ENCODE results near the gene C1QL1. TPM values are rescaled to one million over a fixed set of nuclear protein-coding genes. Genes with fewer than 3 reads are reported as not detected.

Gene C1QL1
- total RNA-seq (2021) (8.6 and 10.8 TPM in 2 replicates), Bru-seq, nascent RNA (percentile 33 among the genes with signal in this experiment), BruChase-seq, experiment 1, labeled RNA remaining after a 2-hour chase (percentile 34 among the genes with signal in this experiment), BruChase-seq, experiment 2, labeled RNA remaining after a 6-hour chase (percentile 35 among the genes with signal in this experiment)
- long read RNA-seq, transcript C1QL1-201 (2 exons, 1,295 nt) = major isoform, 49 of 51 reads
- long read RNA-seq, partial matches to known transcripts = 0 of 51 reads
- long read RNA-seq, other reads (novel, unspliced or antisense) = 2 of 51 reads

GRCh38 chr17:44968225-44969143 lies at the start of gene C1QL1:
C1QL1 (minus strand) TSS chr17:44968303; CDS start chr17:44968048, 255 bp downstream.
- intact Hi-C loops (cut with micrococcal nuclease; ENCODE audit: unreplicated experiment) = no loop called here
- POLR2A ChIA-PET (ENCODE audit: low non-redundant PET) = interaction anchor here (0.6 kb wide), 1 partner anchor 72 kb away, joined by 5 read pairs; no protein-coding TSS in a partner anchor
- CTCF ChIA-PET = interaction anchor here (0.6 kb wide), 1 partner anchor 48 kb away, joined by 3 read pairs; no protein-coding TSS in a partner anchor

GRCh38 chr17:45016823-45017222 lies 48.7 kb upstream of the C1QL1 start:
- H3K36me3 ChIP-seq (ENCODE audit: insufficient read depth, low read length, poor library complexity, severe bottlenecking) = no peaks in the 10 kb centered on the region
- intact Hi-C loops (cut with micrococcal nuclease; ENCODE audit: unreplicated experiment) = no loop called here
- no peak for DNase-seq (ENCODE audit: low spot score)
- BruUV-seq (replicated peaks) = no TSS peak
- no peak overlapping the region for H3K4me3 ChIP-seq (ENCODE audit: low read depth, low read length, poor library complexity, severe bottlenecking)
- CTCF ChIA-PET = no interaction called here
- no peaks in the 10 kb centered on the region for H3K4me1 ChIP-seq (ENCODE audit: insufficient read depth, low read length, poor library complexity, severe bottlenecking)
- H3K9me3 ChIP-seq (ENCODE audit: low read depth, low read length, poor library complexity, severe bottlenecking) = no peaks in the 10 kb centered on the region
- no peaks in the 10 kb centered on the region for H3K27me3 ChIP-seq (replicated peaks; ENCODE audit: insufficient read depth, low read depth, low read length, poor library complexity)
- TF ChIP-seq, protein P1, sequence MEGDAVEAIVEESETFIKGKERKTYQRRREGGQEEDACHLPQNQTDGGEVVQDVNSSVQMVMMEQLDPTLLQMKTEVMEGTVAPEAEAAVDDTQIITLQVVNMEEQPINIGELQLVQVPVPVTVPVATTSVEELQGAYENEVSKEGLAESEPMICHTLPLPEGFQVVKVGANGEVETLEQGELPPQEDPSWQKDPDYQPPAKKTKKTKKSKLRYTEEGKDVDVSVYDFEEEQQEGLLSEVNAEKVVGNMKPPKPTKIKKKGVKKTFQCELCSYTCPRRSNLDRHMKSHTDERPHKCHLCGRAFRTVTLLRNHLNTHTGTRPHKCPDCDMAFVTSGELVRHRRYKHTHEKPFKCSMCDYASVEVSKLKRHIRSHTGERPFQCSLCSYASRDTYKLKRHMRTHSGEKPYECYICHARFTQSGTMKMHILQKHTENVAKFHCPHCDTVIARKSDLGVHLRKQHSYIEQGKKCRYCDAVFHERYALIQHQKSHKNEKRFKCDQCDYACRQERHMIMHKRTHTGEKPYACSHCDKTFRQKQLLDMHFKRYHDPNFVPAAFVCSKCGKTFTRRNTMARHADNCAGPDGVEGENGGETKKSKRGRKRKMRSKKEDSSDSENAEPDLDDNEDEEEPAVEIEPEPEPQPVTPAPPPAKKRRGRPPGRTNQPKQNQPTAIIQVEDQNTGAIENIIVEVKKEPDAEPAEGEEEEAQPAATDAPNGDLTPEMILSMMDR (conservative IDR thresholded peaks at IDR 0.05; ENCODE audit: low read depth, low read length) = 0 out of 2 replicates have a peak, but pooled peaks have one; percentile 18
- no peak for TF ChIP-seq EZH2 (IDR thresholded peaks at IDR 0.05; ENCODE audit: borderline replicate concordance, low read depth, low read length, poor library complexity, severe bottlenecking)
- H3K27ac ChIP-seq (ENCODE audit: low read depth, low read length, poor library complexity, severe bottlenecking) = no peak overlapping the region
- POLR2A ChIA-PET (ENCODE audit: low non-redundant PET) = no interaction called here

More at GRCh38 chr17:44968225-44969143, at the start of gene C1QL1:
- no TSS peak for BruUV-seq (replicated peaks)
- no peak within 1 kb of the TSS for H3K27ac ChIP-seq (ENCODE audit: low read depth, low read length, poor library complexity, severe bottlenecking)
- no peaks in the 10 kb centered on the region for H3K9me3 ChIP-seq (ENCODE audit: low read depth, low read length, poor library complexity, severe bottlenecking)
- TF ChIP-seq EZH2 (IDR thresholded peaks at IDR 0.05; ENCODE audit: borderline replicate concordance, low read depth, low read length, poor library complexity, severe bottlenecking) = no peak
- TF ChIP-seq, protein P1 (conservative IDR thresholded peaks at IDR 0.05; ENCODE audit: low read depth, low read length) = no peak
- no peaks in the 10 kb centered on the region for H3K4me1 ChIP-seq (ENCODE audit: insufficient read depth, low read length, poor library complexity, severe bottlenecking)
- H3K4me3 ChIP-seq (ENCODE audit: low read depth, low read length, poor library complexity, severe bottlenecking) = peak within 1 kb of the TSS; percentile 41
- no peaks in the 10 kb centered on the region for H3K36me3 ChIP-seq (ENCODE audit: insufficient read depth, low read length, poor library complexity, severe bottlenecking)
- peak; percentile 79 for DNase-seq (ENCODE audit: low spot score)
- no peaks in the 10 kb centered on the region for H3K27me3 ChIP-seq (replicated peaks; ENCODE audit: insufficient read depth, low read depth, low read length, poor library complexity)

DNA sequence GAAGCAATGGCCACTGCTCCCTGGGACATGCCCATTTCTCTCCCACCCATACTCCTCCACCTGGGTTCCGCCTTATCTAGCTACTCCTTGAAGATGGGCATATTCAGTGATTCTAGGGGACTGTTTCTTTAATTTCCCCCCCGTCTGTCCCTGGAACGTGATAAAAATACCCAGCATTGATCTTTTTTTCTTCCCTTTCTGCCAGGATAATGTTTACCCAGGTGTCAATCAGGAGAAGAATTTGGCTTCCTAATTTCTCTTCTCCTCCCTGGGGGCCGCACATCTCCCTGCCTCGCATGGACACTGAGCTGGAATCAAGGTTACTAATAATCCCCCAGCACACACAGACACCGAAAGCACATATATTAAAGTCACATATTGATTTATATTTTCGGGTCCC lies 48.1 kb upstream of the C1QL1 start:
- Histone ChIP-seq H3K27ac (ENCODE audit: low read depth, low read length, poor library complexity, severe bottlenecking) (no peak overlapping the region), H3K36me3 (ENCODE audit: insufficient read depth, low read length, poor library complexity, severe bottlenecking) (no peaks in the 10 kb centered on the region), H3K9me3 (ENCODE audit: low read depth, low read length, poor library complexity, severe bottlenecking) (no peaks in the 10 kb centered on the region), H3K27me3 (replicated peaks; ENCODE audit: insufficient read depth, low read depth, low read length, poor library complexity) (no peaks in the 10 kb centered on the region), H3K4me3 (ENCODE audit: low read depth, low read length, poor library complexity, severe bottlenecking) (no peak overlapping the region), H3K4me1 (ENCODE audit: insufficient read depth, low read length, poor library complexity, severe bottlenecking) (no peaks in the 10 kb centered on the region)
- DNase-seq (ENCODE audit: low spot score) = no peak
- TF ChIP-seq, protein P1 (conservative IDR thresholded peaks at IDR 0.05; ENCODE audit: low read depth, low read length) = no peak
- TF ChIP-seq EZH2 (IDR thresholded peaks at IDR 0.05; ENCODE audit: borderline replicate concordance, low read depth, low read length, poor library complexity, severe bottlenecking) = no peak
- no TSS peak for BruUV-seq (replicated peaks)
- ChIA-PET POLR2A (ENCODE audit: low non-redundant PET) (no interaction called here), CTCF (no interaction called here)
- intact Hi-C loops (cut with micrococcal nuclease; ENCODE audit: unreplicated experiment) = no loop called here

All from A673 (cell line).